NCI-H2081 treated with DMSO at 0.1 percent for 48 hours (cell line): Measurements from ENCODE around the gene TSC22D1.

ENCODE experiments used
- DNase-seq: peaks from one replicate; lab custom pipeline; 2025; lab: John Stamatoyannopoulos, UW

TSC22D1 gene

DNA sequence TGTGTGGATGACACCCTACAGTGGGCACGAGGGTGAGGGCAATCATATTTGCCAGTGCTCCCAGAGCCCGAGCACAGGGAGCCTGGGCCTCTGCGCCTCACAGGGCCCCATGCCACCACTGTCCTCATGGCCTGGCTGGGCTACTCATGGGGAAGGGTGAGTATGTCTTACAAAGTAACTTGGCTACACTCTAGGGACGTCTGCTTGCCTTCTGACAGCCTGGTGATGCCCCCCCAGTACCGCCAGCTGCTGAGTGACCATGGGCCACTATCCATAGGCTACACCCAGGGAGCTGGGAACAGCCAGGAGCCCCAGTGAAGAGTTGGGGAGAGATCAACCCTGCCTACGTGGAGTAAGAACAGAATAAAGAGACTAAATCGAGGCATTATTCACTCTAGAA lies 123.7 kb downstream of the TSC22D1 start:
- DNase-seq: no peak

- no peak for DNase-seq
Observed at GRCh38 chr13:44451651-44452050, 124.5 kb downstream of the TSC22D1 start.

DNA sequence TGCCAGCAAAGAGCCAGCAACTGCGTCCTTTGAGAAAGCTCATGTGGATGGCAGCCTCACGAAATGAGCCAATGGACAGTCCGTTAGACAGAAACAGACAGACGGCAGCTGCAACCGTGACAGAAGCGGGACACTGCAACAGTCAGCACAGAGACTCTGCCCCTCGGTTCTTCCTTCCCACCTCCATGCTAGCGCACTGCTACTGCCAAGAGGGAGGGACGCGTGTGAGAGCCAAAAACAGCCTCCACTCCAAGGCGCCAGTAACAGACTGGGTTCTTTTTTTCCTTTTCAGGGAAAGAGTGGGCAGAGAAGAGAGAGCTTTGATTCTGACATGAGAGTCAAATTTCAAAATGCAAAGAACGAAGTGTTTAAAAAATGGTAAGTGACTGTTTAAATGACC lies 125.0 kb downstream of the TSC22D1 start:
- DNase-seq: no peak

DNA sequence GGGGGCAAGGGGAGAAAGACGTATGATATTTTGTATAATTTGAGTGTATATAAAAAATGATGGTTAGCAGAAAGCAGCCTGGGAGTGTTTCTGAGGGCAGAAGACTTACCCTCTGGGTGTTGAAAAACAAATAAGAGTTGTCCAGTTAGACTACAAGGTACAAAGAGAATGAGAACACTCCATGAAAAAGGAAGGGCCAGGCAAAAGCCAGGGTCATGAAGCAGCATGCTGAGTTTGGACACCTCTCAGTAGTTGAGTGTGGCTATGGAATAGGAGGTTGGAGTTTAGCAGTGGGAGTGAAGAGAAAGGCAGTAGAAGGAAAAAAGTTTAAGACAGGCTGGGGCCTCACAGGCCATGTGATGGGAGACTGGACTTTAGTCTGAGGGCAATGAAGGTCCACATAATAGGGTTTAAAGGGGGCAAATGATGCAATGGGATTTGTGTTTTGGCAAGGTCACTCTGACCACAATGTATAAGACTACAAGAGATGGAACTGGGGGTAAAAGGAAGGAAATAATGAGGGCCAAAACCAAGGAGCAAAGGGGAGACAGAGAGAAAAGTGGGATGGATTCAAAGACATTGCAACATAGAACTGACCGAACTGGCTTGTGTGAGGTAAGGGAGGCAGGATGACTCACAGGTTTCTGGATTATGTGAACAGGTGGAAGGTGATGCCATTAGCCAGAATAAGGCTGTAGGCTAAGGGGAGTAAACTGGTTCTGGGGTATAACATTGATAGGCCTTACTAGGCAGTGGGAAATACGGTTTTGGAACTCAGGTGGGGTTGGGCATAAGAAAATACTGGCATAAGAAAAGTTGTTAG lies 125.9 kb downstream of the TSC22D1 start:
- DNase-seq: no peak

DNA sequence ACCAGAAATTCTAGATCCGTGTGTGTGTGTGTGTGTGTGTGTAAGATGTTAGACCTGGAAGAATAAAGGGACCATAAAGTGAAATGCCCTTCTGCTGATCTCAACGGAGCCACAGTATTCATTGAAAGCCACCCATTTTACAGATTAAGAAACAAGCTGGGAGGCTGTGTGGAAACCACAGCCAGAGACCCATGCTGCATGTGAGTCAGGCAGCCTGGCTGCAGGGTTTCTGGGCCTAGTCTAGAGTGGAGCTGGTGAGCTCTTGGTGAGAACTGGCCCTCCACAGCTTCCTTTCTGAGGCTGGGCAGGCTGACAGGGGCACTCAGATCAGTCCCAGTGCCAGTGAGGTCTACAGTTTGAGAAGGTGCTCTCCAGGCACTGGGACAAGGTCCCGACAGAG lies 127.3 kb downstream of the TSC22D1 start:
- no peak for DNase-seq

- no peak for DNase-seq
Observed at GRCh38 chr13:44448373-44448772, 127.8 kb downstream of the TSC22D1 start.

DNA sequence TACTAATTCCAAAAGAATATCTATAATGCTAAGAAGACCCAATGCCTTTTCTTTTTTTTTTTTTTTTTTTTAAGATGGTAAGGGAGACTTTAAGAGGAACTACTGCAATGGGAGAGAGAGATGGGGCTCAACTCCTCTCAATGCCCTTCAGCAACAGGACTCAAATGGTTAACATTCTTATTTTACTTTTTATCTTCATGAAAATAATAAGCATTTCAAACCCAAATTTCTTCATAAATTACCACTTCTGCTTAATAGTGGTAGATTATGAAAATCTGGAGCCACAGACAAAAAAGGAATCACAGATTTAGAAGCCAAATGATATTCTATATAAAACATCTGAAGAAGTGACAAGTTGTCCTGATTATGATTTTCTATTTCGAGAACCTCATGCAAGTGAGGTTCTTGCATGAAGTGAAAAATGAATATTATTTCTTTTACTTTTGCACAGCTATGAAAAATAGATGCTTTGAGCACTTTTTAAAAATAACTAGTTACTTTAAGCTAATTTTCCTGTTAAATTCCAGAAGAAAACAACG lies 128.3 kb downstream of the TSC22D1 start:
- DNase-seq: no peak

- no peak for DNase-seq
Observed at GRCh38 chr13:44440046-44440608, 136.0 kb downstream of the TSC22D1 start.

DNA sequence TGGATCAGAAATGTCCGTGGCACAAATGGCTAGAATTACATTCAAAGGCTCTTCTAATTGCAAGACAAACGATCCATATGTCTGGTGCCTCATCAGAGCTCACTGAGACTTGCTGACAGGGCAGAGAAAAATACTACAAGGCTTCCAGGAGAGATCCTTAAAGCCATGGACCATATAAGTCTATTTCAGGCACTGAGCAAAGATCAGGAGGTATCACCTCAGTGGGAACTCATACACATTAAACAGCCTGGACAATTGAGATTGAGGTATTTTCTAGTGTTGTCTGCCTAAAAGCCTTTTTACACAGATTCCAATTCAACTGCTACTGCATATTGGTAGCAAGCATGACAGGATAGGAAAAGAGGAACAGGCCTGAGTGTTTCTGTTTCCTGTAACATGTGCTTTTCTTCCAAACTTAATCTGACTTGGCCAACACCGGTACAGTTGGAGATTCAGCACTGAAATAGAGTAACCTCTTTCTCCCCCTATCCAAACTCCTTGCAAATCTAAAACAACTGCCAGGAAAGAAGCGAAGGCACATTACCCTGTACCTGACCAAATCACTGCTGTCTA lies 136.6 kb downstream of the TSC22D1 start:
- no peak for DNase-seq

DNA sequence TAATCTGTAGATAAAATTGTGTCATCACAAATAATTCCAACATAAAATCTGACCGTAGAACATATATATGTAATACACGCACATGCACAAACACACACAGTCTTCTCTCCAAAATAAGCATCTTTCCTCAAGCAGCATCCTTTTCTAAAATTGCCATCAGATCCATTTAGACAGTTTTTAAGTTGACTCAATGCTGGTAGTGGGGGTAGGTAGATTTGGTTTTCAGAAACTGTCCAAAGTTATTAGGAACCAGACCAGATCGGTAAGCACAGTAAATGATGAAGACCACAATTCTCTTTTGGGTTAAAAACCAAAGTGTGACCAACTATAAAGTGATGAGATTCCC lies 137.9 kb downstream of the TSC22D1 start:
- no peak for DNase-seq

DNA sequence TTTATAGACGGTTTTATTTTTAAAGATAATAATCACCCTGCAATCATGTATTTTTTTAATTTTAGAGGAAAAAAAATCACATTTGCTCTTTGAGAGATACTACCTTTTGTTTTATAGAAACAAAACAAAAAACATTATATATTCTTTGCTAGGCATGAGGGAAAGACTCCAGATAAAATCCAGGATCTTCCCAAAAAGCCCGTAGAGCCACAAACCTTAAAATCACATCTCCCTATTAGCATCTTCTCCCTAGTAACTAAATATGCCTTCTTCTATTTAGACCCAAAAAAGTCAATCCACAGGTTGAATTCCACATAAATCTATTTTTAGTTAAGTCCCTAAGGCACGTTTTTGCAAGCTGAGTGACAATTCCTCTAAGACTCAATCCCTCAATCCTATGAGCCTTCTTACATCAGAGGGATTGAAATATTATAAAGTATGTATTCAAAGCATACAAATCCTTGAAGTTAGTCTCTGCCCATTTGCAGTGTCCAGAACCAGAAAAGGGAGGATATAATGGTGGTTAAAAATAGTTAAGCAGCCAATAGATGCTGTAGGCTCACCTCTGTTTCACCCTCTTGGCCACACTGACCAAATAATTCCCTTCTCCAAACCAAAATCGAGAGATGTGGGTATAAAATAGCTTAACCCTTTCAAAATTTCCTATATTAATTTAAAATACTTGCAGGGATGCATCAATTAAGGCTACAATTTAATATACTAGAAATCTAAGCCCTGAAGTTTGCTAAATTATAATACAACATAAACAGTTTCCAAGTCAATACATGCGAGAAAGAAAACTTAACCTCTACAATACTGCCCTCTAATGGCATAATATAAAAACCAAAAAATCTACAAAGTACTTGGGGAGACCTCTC lies 138.5 kb downstream of the TSC22D1 start:
- DNase-seq: no peak

- peak; percentile 85 for DNase-seq
Observed at GRCh38 chr13:44436589-44437337, 139.4 kb downstream of the TSC22D1 start.

DNA sequence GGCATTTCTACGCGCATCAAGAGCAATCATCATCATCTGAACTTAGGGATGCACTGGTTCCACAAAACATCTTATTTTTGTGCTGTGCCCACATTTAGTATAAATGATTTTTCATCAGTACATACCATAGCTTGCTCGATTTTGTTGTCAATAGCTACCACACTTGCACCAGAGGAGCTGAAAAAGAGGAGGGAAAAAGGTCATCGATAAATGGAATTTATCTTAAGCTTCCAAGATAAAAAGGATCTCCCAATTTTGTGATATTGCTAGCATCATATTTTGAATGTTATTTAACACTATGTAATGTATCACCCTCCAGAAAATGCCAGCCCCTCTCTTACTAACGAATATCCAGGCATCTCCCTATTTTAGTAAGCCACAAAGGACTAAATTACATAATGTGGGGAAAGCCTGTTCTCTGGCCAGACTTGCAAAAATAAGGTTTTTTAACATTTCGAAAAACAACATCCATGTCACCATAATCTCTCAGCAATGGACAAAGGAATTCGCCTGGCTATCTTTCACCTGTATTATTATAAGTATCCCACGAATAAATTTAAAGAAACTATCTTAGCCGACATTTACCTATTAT lies 140.1 kb downstream of the TSC22D1 start:
- no peak for DNase-seq

- DNase-seq: peak; percentile 87
Observed at GRCh38 chr13:44435142-44435918, 140.8 kb downstream of the TSC22D1 start.

DNA sequence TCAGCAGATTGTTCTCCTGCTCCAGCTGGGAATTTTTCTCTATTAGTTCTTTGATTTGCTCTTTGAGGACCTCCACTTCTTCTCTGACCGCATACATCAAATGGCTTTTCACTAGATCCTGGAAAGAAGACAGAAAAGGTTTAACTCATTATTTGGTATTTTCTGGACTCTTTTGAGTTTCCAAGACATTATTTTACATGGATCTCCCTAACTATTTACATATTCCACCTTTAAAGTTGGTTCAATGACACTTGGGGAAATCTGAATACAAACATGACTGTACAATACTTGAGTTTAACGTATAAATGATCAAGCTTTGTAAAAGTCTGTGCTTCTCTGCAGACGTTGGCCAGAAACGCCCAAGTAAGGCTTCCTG lies 141.4 kb downstream of the TSC22D1 start:
- no peak for DNase-seq

DNA sequence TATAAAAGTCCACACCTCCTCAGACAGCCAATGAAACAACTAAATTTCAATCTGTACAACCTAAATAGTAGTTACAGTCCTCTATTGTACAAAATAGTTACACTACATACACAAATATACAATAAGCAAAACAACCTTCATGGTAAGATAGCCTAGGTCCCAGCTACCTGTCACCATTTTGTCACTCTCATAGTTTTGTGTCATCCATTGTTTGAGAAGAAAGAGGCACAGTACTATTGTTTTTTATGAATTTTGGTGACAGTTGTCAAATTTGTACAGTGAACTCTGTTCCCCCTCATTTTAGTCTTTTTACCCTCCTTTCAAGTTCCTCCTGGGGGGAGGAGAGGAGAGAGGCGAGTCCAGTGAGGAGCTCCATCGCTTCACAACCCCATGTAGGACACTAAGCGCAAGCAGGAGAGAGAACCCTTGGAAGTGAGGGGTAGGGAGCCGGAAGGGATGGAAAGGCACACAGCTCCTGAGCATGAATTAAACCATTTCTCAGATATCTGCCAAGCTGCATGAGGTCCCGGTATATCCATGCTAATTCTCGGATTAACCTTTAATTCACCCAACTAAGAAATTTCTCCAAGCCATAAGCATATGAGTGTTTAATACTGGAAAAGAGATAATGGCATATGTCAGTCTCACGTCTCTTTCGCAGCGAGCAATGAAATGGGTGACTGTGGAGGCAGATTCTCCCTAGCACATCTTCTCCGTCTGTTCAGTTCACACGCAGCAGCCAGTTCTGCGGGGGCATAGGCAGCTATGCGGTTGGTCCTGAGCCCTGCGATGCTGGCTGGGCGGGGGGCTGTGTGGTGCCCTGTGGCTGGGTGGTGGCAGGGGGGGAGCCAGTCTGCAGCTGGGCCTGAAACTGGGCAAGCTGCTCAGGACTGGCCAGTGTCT lies 142.0 kb downstream of the TSC22D1 start:
- no peak for DNase-seq

GRCh38 chr13:44432650-44433049 lies 143.5 kb downstream of the TSC22D1 start:
- DNase-seq: no peak

DNA sequence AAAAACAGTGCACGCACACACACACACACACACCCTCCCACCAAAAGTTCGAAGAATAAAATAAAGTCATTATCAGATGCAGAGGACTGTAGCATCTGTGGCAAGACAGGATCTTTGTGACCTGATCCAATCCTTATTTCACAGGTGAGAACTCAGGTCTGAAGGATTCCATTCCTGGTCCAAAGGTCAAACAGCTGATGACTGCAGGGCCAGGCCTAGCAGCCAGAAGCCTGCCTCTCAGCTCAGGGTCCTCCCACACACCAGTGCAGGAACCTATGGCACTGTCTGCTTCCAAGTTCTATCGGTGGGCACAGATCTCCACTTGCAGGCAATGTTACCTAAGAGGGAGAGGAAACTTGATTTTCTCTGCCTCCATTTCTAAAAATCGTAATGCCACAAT lies 145.0 kb downstream of the TSC22D1 start:
- DNase-seq: no peak

DNA sequence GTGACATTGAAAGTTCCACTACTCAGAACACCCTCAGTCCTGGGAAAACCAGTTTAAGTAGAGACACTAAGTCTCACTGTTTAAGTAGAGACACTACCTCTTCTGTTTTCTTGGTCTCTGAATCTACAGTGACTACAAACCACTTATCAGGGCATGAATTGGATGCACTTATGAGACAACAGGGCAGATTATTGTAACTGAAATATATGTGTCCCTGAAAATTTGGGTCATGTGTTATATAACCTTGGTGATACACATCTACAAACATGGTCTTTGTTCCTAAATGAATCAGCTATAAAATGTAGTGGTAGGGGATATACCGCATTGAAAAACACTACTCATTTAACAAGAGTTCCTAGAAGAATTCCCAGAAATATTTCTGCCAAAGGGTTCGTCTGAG lies 146.8 kb downstream of the TSC22D1 start:
- no peak for DNase-seq
